Brain pericyte (primary cell): ENCODE data around the gene VSTM5.

Experiments used
- DNase-seq: peaks from one replicate; pipeline ENCODE4 v3.0.0-alpha.2; 2012; ENCODE audit warnings: low read depth, low spot score

The VSTM5 gene

DNA sequence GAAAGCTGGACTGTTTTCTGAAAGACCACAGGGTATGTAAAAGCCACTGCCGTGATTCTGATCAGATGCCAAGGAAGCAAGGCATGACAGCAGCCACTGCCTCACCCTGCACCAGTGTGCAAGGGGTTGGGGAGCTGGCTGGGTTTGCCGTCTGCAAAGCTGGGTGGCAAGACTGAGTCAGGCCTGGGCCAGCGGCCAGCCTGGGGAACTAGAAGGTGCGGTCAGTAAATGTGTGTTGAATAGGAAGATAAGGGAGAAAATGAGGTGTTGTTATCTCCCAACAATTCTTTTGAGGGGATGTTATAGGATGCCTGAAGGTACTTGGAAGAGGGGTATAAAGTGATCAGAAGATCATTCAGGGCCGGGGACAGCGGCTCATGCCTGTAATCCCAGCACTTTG lies 8.0 kb downstream of the VSTM5 start:
- DNase-seq = no peak

DNA sequence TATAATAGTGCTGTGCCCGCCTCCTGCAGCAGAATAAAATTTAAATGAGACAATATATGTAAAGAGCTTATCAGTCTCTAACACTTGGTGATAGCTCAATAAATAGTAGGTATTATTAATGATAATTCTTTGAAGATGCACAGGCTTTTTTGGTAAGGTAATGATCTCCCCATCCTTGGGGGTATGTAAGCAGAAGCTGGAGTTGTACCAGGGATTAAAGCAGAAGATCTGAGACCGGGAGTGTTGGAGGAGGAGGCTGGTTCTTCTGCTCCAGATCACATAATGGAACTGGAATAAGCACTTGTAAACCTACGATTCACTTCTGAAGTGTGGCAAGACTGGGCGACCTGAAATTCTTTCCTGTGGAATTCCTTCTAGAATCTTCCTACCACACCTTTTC lies 8.4 kb downstream of the VSTM5 start:
- DNase-seq = no peak

DNA sequence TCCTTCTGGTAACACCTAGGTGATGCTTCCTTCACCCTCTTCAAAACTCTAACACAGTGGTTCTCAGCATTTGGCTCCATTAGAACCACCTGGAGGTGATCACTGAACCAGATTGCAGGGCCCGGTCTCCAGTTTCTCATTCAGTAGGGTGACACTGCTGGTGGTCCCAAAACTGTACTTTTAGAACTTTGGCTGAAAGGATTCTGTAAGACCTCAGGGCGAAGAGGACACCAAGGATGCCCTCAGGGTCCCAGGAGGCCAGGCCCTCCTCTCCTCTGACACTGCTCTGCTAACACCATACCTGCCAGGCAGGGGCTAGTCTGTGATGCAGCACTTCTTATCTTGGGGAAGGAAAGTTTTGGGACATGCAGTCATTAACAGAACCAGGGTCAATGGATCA lies 9.0 kb downstream of the VSTM5 start:
- DNase-seq = no peak

DNA sequence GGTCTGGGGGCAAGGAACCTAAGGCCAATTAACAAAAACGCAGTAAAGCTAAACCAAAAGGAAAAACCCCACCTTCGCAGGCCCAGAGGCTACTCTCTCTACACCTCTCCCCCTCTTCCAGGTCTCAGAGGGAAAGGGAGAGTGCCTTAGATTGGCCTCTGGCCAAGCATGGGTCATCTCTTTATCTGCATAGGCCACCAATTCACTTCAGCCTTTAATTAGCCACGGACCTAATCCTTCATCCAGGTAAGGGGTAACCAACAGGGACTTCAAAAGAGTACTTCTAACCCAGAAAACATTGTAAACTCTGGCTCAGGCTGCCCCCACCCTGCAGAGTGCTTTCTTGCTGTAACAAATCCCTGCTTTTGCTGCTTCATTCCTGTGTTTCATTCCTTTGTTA lies 9.4 kb downstream of the VSTM5 start:
- no peak for DNase-seq

DNA sequence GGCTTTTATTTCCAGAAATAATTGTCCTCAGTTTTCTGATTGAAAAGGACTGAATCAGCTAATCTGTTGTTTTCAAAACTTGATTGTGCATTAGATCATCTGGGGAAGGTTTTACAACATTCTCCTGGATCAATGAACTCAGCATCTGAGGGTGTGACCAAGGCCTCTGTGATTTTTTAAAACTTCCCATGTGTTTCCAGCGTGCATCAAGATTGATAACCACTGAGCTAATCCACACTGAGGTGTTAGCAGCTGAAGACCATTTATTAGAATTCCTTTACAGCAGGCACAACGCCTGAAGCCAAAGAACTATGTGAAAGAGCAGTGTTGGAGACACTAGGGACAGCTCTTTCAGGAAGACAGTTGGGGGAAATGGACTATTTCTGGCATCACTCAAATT lies 10.2 kb downstream of the VSTM5 start:
- no peak for DNase-seq

DNA sequence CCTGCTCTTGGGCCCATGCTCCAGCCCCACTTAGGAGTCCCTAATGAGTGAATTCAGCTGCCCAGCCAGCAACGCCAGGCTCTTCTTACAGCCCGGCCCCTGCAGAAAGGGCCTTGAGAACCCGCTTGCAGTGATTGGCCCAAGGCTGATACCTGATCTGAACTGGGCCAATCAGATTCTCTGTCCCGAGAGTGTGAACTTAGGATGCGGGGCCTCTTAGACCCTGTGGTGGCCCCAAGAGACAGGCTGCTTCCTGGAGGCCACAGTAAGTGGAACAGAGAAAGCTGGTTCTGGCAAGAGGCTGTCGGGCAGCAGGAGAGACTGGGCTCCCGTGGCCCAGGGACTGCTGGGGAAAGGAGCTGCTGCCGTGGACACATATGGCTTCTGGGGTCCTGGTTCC lies 11.5 kb downstream of the VSTM5 start:
- no peak for DNase-seq

DNA sequence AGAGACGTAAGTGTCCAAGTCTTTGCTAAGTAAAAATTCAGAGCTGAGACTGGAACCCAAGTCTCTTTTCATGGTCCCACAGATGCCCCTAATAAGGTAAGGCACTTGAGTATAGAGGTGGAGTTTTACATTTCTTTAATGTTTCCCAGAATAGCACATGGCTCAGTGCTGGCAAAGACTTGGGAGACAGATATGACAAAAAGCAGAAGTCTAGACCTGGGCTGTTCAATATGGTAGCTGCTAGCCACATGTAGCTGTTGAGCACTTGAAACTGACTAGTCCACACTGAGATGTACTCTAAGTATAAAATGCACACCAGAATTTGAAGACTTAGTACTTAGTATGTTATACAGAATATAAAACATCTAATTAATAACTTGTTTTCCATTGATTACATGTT lies 17.6 kb downstream of the VSTM5 start:
- no peak for DNase-seq

DNA sequence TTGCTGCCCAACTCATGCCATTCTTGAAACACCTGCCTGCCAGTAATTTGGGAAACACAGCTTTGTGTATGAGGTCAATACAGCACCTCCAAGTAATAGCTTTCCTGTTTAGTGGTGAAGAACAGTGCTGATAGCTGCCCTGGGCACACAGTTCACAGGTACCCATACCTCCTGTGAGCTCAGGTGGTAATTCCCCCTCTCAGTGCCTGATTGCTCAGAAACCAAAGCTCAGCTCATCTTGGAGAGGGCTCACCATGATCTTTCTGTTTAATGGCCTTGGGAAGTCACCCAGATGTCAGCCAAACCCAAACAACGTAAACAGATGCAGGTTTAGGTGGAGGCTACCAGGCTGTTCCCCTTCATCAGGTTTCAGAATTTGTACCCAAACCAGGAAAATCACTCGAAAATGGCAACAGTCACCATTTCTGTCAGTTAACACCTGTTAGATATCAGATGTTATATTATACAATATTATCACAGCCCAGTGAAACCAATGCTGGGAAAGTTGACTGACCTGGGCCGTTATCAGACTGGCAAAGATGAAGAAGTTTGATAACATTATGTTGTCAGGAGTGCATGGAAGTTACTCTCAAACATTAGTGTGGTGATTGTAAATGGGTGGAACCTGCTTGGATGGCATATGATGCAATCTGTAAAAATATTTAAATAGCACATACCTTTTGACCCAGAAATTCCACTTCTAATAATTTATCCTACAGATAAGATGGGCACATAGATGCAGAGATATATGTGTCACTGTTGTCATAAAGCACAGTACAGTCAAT lies 18.9 kb downstream of the VSTM5 start:
- DNase-seq = no peak

DNA sequence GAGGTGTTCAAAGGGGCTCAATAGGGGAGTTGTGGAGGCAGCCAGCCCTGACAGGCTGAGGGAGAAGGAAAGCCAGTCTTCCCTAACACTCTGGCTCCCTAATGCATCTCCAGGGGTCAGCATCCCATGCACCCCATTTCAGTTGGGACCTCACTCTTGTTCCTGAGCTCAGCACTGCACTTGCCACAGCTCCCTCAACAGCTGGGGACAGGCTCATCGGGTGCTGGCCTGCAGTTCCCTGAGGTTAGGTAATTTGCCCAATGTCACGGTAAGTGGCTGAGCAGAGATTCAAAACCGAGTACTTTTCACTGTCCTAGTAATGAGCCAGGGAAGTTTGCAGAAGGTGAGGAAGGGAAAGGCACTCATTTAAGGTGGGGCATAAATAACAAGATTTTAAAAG lies 20.8 kb downstream of the VSTM5 start:
- no peak for DNase-seq

DNA sequence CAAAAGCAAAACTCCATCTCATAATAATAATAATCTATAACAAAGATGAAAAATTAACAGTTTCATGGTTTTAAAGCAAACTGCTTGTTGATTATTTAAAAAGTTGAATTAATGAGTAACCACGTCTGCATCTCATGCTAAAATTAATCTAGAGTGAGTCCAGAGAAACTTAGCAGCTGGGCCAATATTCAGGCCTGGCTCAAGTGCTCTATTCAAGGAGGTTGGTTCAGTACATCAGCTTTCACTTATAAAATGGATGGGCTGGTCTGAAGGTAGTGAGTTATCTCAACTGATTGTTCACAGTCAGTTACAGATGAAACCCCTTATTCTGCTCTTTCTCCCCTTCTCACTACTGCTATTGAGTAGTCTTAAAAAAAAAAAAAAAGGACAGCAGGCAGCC lies 23.1 kb downstream of the VSTM5 start:
- no peak for DNase-seq

DNA sequence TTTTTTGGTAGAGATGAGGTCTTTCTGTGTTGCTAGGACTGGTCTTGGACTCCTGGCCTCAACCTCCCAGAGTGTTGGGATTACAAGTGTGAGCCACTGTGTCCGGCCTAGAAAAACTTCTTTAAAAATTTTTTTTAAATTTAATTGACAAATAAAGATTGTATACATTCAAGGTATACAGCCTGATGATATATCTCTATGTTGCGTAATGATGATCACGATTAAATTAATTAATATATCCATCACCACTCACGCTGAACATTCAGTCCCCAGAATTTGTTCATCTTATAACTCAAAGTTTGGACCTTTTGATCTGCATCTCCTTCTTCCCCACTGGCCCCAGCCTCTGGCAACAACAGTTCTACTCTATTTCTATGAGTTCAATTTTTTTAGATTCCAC lies 27.2 kb downstream of the VSTM5 start:
- DNase-seq = no peak

DNA sequence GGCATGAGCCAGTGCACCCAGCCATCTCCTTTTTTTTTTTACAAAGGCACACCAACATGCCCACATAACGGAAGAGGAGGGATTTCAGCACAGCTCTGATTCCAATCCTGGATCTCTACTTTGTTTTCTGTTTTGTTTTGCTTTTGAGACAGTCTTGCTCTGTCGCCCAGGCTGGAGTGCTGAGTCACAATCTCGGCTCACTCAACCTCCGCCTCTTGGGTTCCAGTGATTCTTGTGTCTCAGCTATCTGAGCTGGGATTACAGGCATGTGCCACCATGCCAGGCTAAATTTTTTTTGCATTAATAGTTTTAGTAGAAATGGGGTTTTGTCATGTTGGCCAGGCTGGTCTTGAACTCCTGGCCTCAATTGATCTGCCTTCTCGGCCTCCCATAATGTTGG lies 28.1 kb downstream of the VSTM5 start:
- no peak for DNase-seq

DNA sequence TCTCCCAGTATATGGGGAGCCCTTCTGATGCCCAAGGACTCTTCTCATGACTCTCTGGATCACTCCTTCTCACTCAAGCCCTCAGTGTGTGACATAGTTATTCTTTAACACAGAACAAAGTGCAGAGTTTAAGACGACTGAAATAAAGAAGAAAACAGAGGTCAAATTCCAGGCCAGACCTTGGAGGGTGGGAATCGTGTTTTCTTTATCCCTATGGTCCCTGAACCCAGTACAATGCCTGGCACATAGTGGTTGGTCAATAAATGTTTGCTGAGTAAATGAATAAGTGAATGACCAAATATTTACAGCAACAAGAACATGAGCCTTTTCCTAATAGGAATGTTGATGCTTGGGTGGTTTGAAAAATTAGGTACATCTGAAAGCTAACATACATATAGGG lies 28.8 kb downstream of the VSTM5 start:
- no peak for DNase-seq

DNA sequence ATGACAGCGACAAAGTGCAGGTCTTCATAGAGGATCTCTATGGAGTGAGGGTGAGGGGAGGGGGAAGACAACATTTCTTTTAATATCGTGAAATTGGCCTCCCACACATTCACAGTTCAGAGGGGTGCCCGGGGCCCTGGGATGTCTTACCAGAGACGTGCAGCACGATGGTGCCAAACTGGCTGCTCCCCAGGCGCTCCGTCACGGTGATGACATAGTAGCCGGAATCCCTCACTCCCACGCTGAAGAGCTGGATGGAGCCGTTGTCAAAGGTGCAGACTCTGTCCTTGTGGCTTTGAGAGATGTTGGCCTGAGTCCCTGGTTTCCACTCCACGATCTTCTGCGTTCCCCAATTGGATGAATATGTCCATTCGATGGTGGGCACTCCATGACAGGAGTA lies 29.6 kb downstream of the VSTM5 start:
- no peak for DNase-seq

DNA sequence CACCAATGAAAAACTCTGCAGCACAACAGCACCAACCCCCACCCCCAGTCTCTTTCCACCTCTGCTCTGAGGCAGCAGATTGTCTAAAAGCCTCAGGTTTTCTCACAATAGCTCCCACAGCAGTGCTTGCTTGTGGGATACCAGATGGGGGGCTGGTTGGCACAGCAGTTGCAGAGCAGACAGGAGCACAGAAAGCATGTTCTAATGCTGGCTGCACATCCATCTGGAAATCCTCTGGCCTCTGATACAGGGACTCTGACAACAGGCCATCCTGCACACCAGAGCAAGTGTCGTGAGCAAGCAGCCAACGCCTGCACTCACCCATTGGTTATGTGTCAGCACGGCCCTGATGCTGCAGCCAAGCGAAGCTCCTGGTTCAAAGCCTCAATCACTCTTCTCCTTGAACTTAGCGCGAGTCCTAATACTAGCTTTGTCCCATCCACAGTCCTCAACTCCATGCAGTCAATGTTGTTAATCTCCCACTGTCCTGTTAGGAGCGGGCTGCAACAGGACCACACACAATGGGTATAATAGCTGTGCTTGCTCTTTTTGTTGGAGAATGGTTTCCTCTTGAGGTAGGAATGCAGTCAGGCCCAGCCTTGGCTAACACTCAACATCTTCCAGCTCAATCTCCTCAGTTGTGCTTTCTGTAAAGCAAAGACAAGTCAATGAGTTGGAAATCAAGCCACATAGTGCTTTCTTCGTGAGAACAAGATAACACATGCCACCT lies 30.3 kb downstream of the VSTM5 start:
- no peak for DNase-seq

DNA sequence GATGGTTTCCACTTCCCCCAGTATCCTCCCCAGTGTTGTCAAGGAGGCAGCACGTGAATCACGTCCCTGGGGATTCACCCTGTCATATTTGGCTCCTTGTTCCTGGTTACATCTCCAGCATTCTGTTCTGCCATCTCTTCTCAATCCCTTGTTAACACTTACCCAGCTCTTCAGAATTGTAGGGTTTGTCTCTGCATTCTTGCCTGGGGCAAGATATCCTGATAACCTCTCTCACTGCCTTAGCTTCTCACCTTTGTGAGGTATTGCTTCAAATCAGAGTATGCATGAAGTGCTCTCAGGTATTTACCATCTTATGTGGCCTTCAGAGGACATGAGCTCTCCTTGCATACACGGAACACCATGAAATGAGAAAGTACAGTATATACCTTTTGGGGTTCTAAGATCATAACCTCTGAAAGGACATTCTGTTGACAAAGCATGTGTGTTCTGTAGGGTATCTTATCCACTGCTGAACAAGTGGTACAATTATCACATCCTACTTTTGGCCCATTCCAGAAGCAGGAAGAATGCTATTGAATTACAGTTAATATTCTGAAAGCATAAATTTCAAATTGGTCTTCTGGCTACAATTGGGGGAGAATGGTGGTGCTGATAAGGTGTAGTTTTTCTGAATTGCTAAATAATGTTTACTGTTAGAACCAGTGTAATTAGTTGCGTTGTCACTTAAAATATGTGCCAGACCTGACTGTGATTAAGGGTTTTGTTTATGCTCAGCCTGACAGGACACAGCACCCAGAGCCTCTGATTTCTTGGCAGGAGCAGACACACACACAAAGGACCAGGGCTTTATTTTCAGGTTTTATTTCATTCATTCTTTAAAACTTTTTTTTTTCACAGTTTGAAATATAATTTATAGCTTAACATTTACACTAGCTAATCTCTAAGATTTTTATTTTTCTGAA lies 32.7 kb downstream of the VSTM5 start:
- no peak for DNase-seq

DNA sequence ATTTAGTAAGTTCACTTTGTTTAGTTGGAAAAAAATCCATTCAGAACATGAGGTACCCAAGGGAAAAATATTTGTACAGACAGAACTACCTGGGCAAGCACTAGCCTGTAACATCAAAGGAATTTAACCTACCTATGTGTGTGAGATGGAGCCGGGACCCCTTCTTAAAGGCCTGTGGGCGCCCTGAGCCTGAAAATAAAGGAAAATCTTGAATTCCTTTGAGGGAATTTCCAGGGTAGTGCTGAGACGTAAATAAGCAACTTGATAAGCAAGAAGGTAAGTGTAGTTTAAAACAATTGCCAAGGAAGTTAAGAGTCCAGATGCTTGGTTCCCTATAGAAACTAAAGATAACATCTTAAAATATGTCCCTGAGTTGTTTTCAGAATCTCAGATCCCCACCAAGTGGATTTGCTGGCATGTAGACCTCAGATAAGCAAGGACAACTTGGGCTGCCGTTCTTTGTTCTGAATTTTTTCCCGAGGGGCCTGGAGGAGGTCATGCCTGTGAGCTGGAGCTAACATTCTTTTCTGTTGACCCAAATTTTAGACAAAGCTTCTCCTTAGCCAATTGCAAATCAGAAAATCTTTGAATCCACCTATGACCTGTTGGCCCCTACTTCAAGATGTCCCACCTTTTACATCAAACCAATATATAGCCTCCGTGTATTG lies 35.3 kb downstream of the VSTM5 start:
- DNase-seq = no peak

DNA sequence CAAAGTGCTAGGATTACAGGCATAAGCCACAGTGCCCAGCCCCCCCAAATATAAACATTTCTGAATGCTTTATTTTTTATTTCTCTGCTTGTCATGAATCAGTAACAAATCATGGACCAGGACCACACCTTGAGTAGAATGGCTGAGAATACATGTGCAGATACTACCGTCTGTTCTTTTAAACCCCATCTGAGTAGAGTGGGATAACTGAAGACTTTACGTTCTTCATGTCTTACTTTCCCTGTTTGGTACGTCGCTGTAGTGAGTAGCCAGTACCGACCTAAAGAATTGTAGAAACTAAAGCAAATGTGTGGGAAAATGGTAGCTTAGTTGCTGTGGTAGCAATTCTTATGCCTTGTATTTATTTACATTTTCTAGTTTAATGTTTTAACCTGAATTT lies 36.4 kb downstream of the VSTM5 start:
- DNase-seq = no peak

DNA sequence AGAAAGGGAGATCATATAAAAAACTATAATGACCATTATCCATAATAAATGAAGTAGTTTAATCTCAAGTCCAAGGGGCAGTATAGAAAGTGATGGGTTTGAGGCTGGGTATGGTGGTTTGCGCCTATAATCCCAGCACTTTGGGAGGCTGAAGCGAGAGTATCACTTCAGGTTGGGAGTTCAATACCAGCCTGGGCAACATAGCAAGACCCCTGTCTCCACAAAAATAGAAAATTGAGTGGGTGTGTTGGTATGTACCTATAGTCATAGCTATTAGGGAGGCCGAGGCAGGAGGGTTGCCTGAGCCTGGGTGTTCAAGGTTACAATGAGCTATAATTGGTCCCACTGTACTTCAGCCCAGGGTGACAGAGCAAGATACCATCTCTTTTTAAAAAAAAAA lies 42.4 kb downstream of the VSTM5 start:
- no peak for DNase-seq

DNA sequence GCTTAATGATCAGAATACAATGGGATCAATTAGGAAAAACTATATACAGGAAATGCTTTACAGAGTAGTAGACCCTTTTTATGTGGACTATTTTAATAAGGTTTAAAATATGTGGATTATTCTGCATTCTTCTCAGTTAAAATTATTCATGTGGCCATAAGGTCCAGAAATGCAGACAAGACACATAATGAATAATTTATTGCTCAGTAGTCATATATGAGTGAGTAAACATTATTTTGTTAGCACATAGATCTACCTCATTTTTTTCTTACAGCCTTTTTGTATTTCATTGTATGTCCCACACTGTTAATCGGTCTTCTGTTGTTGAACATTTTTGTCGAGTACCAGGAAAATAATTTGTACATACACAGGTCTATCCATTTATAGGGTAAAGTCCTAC lies 45.5 kb downstream of the VSTM5 start:
- no peak for DNase-seq

DNA sequence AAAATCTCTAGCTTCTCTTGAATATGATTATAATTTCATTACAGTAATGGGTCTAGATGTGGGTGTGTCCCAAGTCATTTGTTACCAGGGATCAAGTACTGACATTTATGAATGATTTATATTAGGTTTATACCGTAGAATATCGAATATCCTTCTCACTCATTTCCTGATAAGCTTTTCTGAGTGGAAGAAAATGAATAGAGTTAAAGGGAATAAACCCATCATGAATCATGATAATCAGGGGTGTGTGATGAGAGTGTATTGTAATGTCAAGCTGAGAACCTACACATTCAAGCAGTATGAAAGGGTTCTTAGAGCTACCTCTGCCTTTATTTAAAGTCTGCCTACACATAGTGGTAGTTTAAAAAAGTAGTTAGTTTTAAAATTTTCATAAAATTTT lies 49.1 kb downstream of the VSTM5 start:
- no peak for DNase-seq
